ENCODE data around the gene C6orf89.
A peak's percentile ranks its signal among the peaks of the same experiment; 100 is the strongest.

The C6orf89 gene, protein sequence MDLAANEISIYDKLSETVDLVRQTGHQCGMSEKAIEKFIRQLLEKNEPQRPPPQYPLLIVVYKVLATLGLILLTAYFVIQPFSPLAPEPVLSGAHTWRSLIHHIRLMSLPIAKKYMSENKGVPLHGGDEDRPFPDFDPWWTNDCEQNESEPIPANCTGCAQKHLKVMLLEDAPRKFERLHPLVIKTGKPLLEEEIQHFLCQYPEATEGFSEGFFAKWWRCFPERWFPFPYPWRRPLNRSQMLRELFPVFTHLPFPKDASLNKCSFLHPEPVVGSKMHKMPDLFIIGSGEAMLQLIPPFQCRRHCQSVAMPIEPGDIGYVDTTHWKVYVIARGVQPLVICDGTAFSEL

DNA sequence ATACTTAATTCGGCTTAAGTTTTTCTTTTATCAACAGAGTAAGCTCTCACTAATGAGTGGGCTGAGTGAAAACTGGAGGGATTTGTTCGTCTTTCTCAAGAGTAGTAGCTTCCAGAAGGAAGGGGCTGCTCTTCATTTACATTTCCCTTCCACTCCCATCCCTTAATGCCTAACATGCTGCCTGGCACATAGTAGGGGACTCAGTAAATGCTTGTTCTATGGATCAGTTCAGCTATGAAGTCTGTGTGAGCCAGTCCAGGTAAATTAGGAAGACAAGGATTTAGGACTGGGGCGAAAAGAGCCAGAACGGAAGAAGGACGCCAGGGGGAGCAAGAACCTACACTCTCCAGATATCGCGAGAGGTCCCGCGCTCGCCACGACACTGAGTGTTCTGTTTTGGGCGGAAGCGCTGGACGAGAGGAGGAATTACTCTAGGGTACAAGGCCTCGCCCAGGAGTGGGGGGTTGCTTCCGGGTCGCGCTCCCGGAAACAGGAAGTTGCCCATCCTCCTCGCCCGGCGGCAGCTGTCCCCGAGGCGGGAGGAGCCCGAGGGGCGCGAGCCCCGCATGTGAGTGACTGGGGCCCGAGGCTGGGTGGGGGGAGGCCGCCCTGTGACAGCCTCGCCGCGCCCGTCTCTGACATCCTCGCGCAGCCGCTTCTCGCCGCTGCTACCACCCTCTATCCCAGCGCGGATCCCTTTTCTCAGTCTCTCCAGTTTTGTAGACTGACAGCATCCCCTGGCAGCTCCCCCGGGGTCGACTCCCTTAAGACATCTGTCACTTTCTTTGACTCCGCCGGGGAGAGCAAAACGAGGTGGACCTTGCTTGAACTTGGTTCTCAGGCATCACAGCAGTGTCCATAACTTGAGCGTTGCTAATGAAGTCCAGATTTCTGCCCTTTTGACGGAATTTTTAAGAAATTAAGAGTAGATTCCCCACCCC is at the start of gene C6orf89:
C6orf89 (plus strand) TSS at position 492 of the 941 bp plus-strand sequence. CDS start 13,493 bp downstream, outside the sequence.
- DNase-seq (ENCODE audit: low read depth in 2 of 2): peak; percentile 95 to 98

DNA sequence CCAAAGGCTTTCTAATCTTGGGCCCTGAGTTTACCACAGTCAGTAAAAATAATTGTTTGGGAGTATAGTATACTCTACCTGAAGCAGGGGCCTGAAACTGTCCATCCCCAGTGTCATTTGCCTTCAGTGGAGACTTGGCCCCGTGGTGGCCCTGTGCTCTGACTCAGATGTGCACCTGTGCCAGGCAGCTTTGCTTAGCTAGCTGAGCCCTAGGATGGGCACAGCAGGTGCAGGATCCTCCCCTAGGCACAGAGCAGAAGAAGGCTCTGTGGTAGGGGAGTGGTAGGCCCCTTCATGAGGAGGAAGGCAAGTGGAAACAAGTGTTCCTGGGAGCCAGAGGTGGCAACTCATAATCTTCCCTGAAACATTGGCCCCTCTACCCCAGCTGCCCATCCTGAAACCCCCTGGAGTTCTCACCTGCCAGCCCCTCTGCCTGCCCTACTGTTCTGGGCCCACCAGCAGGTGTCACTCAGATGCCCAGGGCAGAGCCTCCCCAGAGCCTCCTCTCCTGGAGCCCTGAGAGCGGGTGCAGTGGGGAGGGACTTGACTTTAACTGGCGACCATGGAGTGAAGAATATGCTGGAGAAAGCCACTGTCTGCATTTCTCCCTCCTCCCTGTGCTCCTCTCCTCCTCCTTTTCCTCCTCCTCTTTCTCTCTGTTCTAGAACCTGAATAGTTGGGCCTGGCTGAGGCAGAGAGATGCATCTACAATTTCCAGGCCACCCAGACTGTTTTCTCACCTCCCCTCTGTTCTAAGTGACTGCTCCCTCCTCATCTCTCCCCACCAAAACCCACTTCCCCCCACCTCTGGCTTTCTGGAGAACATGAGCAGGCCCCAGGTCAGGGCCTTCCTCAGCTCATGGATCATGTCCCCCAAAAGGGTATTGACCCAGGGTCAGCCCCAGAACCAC is 49.4 kb upstream of the C6orf89 start:
- DNase-seq (ENCODE audit: low read depth in 2 of 2): no peak

DNA sequence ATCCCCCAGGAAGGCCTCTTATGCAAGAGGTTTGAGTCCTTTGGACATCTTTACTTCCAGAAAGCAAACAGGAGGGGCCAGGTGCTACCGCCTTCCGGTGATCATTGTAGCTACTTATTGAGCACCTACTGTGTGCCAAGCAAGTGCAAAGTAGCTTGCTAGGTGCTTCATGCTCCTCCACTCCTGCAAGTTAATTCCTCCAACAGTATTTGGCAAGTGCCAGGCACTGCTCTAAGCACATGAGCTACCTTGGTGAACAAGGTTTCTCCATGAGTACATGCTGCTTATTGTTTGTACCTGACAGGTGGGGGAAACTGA is 48.8 kb upstream of the C6orf89 start:
- no peak for DNase-seq (ENCODE audit: low read depth in 2 of 2)

DNA sequence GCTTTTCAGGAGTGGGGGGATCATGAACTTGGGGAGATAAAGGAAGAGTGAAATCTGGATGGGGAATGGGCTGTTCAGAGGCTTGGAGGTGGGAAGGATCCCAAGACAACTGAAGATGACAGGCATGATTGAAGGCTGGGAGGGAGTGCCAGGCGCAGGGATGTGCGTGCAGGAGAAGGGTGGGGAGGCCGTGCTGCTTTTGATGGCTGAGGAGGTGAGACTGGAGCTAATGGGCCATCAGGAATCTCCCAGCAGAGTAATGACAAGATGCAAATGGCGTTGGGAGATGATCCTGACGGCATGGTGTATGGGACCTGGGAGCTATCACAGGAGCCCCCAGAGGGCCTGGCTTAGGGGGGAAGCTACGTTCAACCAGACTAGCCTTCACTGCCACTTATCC is 48.1 kb upstream of the C6orf89 start:
- no peak for DNase-seq (ENCODE audit: low read depth in 2 of 2)

DNA sequence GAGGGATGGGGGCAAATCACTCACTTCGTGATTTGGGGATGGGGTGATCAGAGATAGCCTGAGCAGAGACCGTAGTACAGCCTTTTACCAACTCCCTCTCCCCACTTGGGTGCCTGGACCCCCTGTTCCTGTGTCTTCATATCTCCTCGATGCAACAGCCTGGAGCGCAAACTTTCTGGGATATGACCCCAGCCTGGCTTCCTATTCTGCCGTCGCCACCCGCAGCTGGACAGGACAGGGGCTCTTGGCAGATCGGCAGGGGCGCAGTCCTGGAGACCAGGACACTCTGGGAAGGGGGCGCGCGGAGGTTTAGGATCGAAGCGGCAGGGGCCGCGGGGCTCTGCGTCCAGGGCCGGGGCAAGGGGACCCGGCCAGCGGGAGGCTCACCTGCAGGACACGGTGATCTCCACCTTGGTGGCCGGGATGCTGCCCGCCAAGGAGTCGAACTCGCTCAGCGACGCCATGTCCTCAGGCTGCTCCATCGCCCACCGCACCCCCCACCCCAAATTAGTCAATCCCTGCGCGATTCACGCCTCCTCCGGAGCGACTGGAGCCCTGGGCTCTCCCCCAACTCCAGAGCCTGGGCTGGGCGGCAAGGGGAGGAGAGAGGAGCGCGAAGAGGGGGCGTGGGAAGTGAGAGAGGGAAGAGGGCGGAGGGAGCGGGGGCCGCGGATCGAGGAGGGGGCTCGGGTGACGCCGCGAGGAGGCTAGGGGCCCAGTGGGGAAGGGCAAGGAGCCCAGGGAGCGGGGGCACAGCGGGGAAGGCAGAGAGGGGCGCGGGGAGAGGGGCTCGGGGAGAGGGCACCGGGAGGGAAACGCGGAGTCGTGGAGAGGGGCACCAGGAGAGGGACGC is 46.6 kb upstream of the C6orf89 start, which contains the start of gene CPNE5:
CPNE5 (minus strand) TSS at position 549 of the 853 bp plus-strand sequence; CDS start at position 482, 67 bp downstream.
- DNase-seq (ENCODE audit: low read depth in 2 of 2): no peak

DNA sequence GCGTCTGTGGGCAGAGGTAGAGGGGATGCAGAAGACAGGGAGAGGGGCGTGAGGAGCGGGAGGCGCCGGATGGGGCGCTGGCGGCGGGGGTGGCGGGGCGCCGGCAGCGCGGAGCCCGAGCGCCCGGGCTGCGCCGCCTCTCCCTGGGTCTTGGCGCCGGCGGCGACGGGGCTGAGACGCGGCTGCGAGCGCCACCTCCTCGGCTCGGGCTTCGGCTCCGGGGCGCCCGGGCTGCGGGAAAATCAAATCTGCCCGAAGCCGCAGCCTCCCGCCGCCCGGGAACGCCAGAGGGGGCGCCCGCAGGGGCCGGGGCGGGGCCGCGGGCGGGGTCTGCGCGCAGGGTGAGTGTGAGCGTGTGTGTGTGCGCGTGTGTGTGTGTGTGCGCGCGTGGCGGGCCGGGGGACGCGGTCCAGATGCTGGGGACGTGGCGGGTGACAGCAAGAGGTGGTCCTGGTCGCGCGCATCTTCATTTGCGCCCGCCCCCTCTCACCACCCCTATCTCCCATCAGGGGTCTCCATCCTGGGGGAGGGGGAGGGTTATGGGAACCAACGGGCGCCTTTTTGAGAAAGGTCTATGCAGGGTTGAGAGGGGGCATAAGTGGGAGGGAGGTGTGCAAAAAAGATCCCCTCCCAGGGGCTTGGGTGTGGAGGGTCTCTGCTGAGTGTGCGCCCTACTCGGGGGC is 45.9 kb upstream of the C6orf89 start:
- peak in 1 of 2 donors; percentile 29 for DNase-seq (ENCODE audit: low read depth in 2 of 2)

DNA sequence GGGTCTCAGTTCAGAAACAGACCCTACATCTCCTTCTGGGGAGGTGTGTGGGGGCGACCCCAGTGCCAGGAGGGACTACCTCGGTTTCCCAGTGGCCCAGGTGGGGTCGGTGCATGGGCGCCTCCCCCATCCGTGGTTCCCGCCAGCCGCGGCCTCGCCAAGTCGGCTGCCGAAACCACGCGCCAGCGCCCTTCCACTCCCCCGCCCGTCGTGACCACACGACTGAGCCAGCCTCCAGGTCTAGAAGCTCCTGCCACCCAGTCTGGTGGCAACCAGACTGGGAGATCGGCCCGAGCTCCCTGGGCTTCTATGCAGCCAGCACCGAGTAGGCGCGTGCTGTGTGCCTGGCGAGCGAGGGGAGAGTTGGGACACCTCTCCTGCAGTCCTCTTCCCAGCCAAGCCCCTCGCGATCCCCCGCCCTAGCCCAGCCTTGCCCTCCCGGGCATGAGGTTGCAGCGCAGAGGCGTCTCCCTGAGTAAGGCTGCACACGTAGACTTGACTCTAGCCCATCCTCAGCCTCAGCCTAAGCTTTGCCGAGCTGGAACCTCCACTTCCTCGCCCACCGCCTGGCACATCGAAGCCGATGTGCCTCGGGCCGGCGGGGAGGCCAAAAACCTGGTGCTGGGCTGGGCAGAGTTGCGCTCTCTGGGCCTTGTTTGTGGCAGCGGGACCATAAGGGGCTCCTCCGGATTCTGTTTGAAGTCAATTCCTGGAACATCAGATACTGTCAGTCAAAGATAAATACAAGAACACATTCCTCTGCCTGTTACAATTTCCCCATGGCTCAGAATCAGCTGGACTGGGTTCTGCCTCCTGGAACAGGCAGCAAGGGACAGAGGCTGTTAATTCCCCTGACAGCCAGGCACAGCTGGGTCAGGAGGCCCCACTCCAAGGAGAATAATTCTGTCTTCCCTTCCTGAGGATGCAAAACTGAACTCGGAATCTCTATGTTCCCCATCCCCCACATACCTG is 45.0 kb upstream of the C6orf89 start:
- peak in 1 of 2 donors; percentile 31 for DNase-seq (ENCODE audit: low read depth in 2 of 2)

DNA sequence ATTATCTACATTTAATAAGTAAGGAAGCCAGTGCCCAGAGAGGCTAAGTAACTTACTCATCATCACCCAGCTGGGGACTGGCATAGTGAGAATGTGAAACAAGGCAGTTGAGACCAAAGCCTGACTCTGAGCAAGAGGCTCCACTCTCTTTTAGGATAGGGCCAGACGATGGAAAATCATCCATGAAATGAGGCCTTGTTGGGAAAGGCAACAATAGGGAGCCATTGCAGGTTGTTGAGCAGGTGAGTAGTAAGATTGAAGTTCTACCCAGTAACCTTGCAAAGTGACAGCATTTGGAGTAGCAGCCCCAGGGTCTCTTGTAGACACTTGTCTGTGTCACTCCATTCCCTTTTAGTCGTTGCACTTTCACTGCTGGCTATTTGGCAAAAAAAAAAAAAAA is 44.0 kb upstream of the C6orf89 start:
- no peak for DNase-seq (ENCODE audit: low read depth in 2 of 2)

DNA sequence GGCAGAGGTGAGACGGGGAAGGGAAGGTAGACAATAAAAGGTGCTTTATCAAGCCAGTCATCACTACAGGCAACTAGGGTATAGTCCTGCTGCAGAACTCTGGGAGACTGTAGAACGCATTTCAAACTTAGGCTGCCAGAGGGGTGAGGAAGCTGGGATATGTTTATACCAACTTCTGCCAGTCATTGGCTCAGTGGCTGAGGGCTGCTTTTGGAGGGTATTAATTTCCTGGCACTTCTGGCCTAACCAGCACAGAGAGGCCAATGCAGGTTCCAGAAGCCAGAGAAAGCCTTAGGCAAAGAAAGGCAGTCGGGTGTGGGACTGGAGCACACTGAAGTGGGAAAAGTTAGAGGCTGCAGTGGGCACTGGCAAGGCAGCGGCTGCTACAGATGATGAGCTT is 42.6 kb upstream of the C6orf89 start:
- no peak for DNase-seq (ENCODE audit: low read depth in 2 of 2)

DNA sequence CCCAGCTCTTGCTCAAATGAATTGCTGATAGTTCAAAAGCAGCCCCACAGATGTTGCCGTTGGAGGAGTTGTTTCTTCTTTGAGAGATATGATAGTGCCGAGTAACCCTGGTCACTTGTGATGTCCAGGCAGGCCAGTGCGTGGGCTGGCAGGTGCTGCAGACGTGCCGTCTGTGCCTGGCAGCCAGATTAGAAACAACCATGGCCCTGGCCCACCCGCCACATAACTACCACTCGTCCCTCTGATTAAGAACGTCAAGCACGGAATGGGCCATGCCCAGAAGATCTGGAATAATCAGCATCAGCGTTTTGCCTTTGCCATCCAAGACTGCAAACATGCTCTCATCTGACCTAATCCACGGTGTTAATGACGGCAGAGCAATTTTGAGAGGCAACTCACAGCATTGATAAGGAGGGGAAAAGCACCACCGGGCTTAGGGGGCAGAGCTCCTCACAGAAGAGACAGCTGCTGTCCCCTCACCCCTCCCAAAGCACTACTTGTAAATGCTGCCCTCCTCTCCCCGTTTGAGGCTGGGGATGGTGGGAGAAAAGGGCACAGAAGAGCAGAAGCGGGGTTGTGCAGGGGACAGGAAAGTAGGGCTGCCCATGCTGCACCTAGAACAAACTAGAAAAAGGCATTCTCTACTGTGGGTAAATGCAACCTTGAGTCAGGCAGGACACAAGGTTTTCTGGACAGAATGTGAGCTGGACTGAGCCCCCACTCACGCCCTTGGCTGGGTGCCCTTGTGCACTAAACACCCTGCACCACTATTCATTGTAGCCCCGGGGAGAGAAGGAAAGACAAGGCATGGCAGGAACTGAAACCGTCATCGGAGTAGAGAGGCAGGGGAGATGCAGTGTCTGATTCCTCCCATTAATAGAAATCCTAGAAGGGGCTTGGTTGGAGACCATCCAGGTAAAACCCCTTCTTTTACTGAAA is 41.3 kb upstream of the C6orf89 start:
- no peak for DNase-seq (ENCODE audit: low read depth in 2 of 2)

DNA sequence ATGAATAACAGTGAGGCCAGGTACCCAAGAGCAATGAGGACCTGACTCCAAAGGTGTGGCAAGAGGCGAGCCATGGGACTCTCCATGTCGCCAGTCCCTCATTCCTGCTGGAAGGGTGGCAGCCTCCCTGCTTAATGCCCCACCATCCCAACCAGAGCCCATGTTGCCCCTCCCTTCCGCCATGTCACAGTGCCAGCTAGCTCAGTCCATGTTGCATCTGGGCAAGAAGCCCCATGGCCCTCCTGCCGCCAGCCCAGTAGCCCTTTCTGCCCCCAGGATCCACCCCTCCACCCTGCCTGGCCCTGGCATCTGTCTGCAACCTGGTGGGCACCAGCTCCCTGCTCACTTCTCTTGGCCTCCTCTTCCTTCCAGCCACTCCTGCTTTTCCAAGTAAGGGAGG is 40.5 kb upstream of the C6orf89 start:
- no peak for DNase-seq (ENCODE audit: low read depth in 2 of 2)

DNA sequence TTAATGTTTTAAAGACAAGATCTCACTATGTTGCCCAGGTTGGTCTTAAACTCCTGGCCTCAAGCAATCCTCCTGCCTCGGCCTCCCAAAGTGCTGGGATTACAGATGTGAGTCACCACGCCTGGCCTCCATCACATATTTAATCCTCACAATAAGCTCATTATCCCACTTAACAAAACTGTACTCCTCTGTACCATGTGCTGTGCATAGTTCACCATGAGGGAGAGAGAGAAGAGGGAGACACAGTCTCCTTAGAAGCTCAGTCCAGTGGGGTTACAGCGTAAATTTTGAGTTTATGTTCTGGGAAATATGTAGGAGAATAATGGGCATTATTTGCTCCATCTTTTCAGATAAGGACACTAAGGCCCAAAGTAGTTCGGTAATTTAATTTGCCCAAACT is 38.6 kb upstream of the C6orf89 start:
- DNase-seq (ENCODE audit: low read depth in 2 of 2): no peak

DNA sequence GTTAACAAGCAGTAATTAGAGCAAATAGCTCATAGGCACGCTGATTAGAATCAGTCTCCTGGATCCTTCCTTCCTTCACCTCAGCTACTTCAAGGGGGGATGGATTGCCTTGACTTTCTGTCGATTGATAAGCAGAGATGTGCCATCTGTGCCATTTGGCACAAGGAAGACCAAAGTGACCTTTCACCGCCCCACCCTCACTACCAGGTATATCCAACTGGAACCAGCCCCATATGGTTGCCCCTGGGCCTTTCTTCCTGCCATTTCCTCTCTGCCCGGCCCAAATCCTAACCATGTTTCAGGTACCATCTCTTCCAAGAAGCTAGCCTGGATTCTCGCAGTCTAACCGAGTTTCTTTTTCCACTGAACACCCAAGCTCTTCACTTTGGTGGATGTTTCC is 37.8 kb upstream of the C6orf89 start:
- no peak for DNase-seq (ENCODE audit: low read depth in 2 of 2)

DNA sequence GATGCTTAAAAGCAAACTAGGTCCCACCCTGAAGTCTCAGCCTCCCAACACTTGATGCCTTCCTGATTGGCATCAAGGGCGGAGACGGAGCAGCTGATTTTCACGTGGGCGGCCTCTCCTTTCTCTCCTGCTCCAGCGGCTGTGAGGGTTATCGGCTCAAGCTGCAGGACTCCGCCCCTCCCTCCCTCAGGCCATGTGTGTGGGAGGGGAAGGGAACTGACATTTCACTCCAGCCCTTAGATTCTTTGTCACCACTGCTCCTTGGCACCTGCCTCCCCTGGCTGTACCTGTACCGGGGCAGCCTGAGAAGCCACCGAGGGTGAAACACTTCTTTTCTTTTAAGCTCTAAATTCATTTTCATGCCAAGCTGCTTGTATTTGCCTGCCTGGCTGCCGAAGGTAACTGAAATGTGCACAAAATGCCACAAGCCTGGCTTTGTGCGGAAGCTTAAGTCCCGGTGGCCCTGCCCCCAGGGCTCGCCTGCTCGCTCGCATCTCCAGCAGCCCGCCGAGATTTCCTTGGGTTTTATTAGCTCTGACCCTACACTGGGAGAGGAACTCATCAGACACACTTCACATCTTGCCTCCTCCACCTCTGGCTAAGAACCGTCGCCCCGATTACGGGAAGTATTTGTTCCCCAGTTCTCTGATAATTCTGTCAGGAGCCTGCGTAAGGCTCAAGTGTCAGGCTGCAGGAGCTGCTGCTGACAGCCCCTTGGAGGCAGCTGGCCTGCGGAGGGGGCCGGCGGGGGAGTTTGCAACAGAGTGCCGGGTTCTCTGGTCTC is 36.9 kb upstream of the C6orf89 start:
- DNase-seq (ENCODE audit: low read depth in 2 of 2): no peak

DNA sequence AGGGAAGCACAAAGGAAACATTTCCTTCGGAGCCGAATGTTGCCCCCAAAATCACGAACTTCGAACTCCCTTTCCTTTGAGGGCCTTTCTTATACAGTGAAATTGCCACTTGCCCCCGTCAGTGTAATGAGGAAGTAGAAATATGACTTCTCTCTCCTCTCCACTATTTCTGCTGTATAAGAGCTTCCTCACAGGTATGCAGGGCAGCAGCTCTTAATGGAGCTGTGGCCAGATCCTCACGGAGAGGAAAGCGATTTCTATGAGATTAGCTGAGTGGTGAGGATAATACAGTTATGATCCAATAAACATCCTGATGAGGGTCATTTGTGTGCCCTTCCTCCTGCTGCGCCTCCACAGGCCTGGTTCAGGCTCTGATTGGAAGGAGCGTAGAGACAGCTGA is 35.7 kb upstream of the C6orf89 start:
- no peak for DNase-seq (ENCODE audit: low read depth in 2 of 2)

DNA sequence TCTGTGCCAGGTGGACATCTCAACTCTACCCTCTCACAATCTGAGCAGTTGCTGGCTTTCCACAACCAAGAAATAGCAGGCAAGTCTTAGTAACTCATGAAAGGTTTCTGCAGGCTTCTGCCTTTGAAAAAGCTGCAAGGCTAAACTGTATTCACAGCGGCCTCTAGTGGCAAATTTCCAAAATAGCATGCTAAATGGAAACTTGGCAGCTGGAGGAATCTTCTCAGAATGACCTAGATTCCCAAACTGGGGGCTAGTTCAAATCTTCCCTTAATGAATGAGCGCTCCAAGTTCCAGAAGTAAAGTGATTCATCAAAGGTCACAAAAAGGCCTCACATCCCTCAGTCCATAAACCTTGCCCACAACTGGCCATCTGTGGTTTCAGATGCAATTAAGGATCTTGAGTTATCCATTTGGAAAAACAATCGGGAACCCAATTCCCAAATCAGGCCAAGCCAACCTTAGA is 34.6 kb upstream of the C6orf89 start:
- DNase-seq (ENCODE audit: low read depth in 2 of 2): no peak

DNA sequence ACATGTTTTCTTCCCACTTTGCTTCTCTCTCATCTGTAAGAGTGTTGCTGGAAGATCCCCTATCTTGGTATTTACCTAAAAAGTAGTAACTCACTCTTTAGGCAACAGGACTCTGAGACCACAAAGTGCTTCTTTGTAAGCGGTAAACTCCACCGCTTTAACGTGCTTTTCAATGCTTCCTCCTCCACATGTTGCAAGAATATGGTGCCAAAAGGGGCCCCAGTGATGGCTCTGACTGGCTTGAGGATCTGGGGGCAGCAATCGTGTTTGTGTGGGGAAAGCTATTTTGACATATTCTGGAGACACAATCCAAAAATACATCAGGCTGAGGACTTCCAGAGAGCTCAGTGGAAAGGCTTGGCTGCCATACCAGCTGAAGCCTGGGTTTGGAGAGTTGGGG is 34.1 kb upstream of the C6orf89 start:
- no peak for DNase-seq (ENCODE audit: low read depth in 2 of 2)
